ENCODE data around the gene NPPA.

The NPPA gene

GRCh38 chr1:11802616-11802972, 45.0 kb downstream of the NPPA start:
- no peak for TF ChIP-seq CTCF (IDR thresholded peaks at IDR 0.05; ENCODE audit: low read length, missing control alignments)
- H3K4me3 ChIP-seq (replicated peaks; ENCODE audit: low read depth, low read length): peak overlapping the region; percentile 80
- no peak for DNase-seq (ENCODE audit: low read depth)

GRCh38 chr1:11800756-11801433, 46.7 kb downstream of the NPPA start:
- DNase-seq (ENCODE audit: low read depth): no peak
- TF ChIP-seq CTCF (IDR thresholded peaks at IDR 0.05; ENCODE audit: low read length, missing control alignments): no peak
- no peak overlapping the region for H3K4me3 ChIP-seq (replicated peaks; ENCODE audit: low read depth, low read length)

- no peak for TF ChIP-seq CTCF (IDR thresholded peaks at IDR 0.05; ENCODE audit: low read length, missing control alignments)
Observed at GRCh38 chr1:11800391-11800755, 47.2 kb downstream of the NPPA start.

GRCh38 chr1:11799896-11800295, 47.7 kb downstream of the NPPA start:
- no peak for TF ChIP-seq CTCF (IDR thresholded peaks at IDR 0.05; ENCODE audit: low read length, missing control alignments)
- no peak overlapping the region for H3K4me3 ChIP-seq (replicated peaks; ENCODE audit: low read depth, low read length)
- DNase-seq (ENCODE audit: low read depth): no peak

More at GRCh38 chr1:11800391-11800755, 47.2 kb downstream of the NPPA start:
- DNase-seq (ENCODE audit: low read depth): no peak
- H3K4me3 ChIP-seq (replicated peaks; ENCODE audit: low read depth, low read length): no peak overlapping the region

GRCh38 chr1:11799099-11799498, 48.5 kb downstream of the NPPA start:
- no peak for TF ChIP-seq CTCF (IDR thresholded peaks at IDR 0.05; ENCODE audit: low read length, missing control alignments)
- no peak overlapping the region for H3K4me3 ChIP-seq (replicated peaks; ENCODE audit: low read depth, low read length)
- DNase-seq (ENCODE audit: low read depth): no peak

GRCh38 chr1:11797525-11798216, 49.9 kb downstream of the NPPA start:
- DNase-seq (ENCODE audit: low read depth): peak; percentile 97
- no peak for TF ChIP-seq CTCF (IDR thresholded peaks at IDR 0.05; ENCODE audit: low read length, missing control alignments)
- no peak overlapping the region for H3K4me3 ChIP-seq (replicated peaks; ENCODE audit: low read depth, low read length)
